GM12878 (cell line): ENCODE measurements around the gene LDLRAD4. TPM values are rescaled to one million over a fixed set of nuclear protein-coding genes. Genes with fewer than 3 reads are reported as not detected.

Experiments
- ATAC-seq: fragments of 200-7000 bp; cut with Tn5 transposase; 3 replicates; pipeline ENCODE4 v1.9.1; 2020; ENCODE audit warnings: mild to moderate bottlenecking, moderate library complexity
- BruUV-seq: library from RNA; stranded (reverse); fragments of 400-500 nt; replicated peaks from 2 replicates; lab custom pipeline; 2021; lab: Mats Ljungman, UMichigan
- CTCF ChIA-PET: fragments of 300-600 bp; sonication (Branson Sonifier 250); formaldehyde crosslinking; extraction: SDS; loops from one replicate; lab custom pipeline; 2021; ENCODE audit warnings: inconsistent platforms; lab: Yijun Ruan, JAX
- POLR2A ChIA-PET: fragments of 350-600 bp; formaldehyde crosslinking; extraction: SDS; loops from one replicate; lab custom pipeline; 2021; ENCODE audit warnings: inconsistent platforms; lab: Charles Lee
- RAD21 ChIA-PET: fragments of 300-600 bp; sonication (Branson Sonifier 250); formaldehyde crosslinking; loops from one replicate; lab custom pipeline; 2023; ENCODE audit warnings: antibody characterized with exemption; ENCODE audit not compliant: unreplicated experiment; lab: Charles Lee
- SMC1A ChIA-PET: fragments of 300-600 bp; sonication (Branson Sonifier 250); formaldehyde crosslinking; loops from one replicate; lab custom pipeline; 2023; ENCODE audit not compliant: unreplicated experiment, uncharacterized antibody; lab: Charles Lee
- DNase-seq: peaks from one replicate; pipeline ENCODE4 v3.0.0-alpha.2; 2011; ENCODE audit warnings: low read depth, low spot score
- FAIRE-seq: peaks from 3 replicates; lab custom pipeline; 2011; peaks lifted over from hg19 to GRCh38; lab: Jason Lieb, UNC
- H2AFZ ChIP-seq: 2 replicates; pipeline ENCODE4 v1.6.0; 2011; ENCODE audit warnings: low read depth, low read length, control low read depth; ENCODE audit not compliant: control insufficient read depth
- H3K27ac ChIP-seq: 2 replicates; pipeline ENCODE4 v1.5.1; 2011; ENCODE audit warnings: control low read depth; ENCODE audit not compliant: control insufficient read depth, insufficient read depth
- H3K27me3 ChIP-seq, 2 experiments: replicated peaks in 1 of 2; 2 replicates each; pipeline versions ENCODE4 v1.6.0 to v1.6.1; 2011; ENCODE audit warnings: low read length in 1 of 2; ENCODE audit not compliant: control insufficient read depth in 2 of 2, insufficient read depth in 2 of 2
- H3K36me3 ChIP-seq, 2 experiments: 2 replicates each; pipeline ENCODE4 v1.5.1; 2011; ENCODE audit warnings: low read length in 1 of 2; ENCODE audit not compliant: control insufficient read depth in 2 of 2, insufficient read depth in 2 of 2
- H3K4me1 ChIP-seq: 2 replicates; pipeline ENCODE4 v1.6.1; 2011; ENCODE audit warnings: mild to moderate bottlenecking, low read length, moderate library complexity, mixed read lengths; ENCODE audit not compliant: control insufficient read depth, insufficient read depth
- H3K4me2 ChIP-seq: 2 replicates; pipeline ENCODE4 v1.6.0; 2011; ENCODE audit warnings: control low read depth; ENCODE audit not compliant: control insufficient read depth, insufficient read depth
- H3K4me3 ChIP-seq: fragments of 200-600 bp; sonication (generic); 2 replicates; pipeline ENCODE4 v1.5.1; 2016
- H3K79me2 ChIP-seq: 2 replicates; pipeline ENCODE4 v1.6.0; 2011; ENCODE audit warnings: low read length; ENCODE audit not compliant: control insufficient read depth, insufficient read depth
- H3K9ac ChIP-seq: 2 replicates; pipeline ENCODE4 v1.8.0; 2011; ENCODE audit warnings: low read length, control low read depth, mixed read lengths; ENCODE audit not compliant: control insufficient read depth, insufficient read depth
- H3K9me3 ChIP-seq: replicated peaks from 3 replicates; pipeline ENCODE4 v1.5.1; 2011; ENCODE audit warnings: mild to moderate bottlenecking, low read length; ENCODE audit not compliant: control insufficient read depth, insufficient read depth
- H4K20me1 ChIP-seq: 2 replicates; pipeline ENCODE4 v1.6.0; 2011; ENCODE audit not compliant: control insufficient read depth, insufficient read depth
- BRCA1 ChIP-seq: IDR thresholded peaks from 2 replicates; pipeline ENCODE4 v1.6.1; 2011; ENCODE audit warnings: low read depth, low read length, improper control_type of control experiment
- CHD1 ChIP-seq: IDR thresholded peaks from 2 replicates; pipeline ENCODE4 v1.6.1; 2012; ENCODE audit warnings: low read depth, low read length, improper control_type of control experiment
- ESRRA ChIP-seq: IDR thresholded peaks from 2 replicates; pipeline ENCODE4 v1.6.1; 2012; ENCODE audit warnings: mild to moderate bottlenecking, low read length, improper control_type of control experiment
- GABPA ChIP-seq: IDR thresholded peaks from 2 replicates; pipeline ENCODE4 v1.6.1; 2014; ENCODE audit warnings: antibody characterized with exemption, low read depth, mild to moderate bottlenecking, inconsistent platforms
- HDAC2 ChIP-seq: fragments of 200-600 bp; sonication (generic); IDR thresholded peaks from 2 replicates; pipeline ENCODE4 v1.6.1; 2017
- MEF2B ChIP-seq: fragments of 450-650 bp; IDR thresholded peaks from 2 replicates; pipeline ENCODE4 v1.6.1; 2018; ENCODE audit warnings: mild to moderate bottlenecking, moderate library complexity; ENCODE audit not compliant: partially characterized antibody, poor library complexity, severe bottlenecking
- MYB ChIP-seq: fragments of 150-350 bp; IDR thresholded peaks from 2 replicates; pipeline ENCODE4 v1.6.1; 2014; ENCODE audit warnings: mild to moderate bottlenecking, low read depth, low read length, borderline replicate concordance
- MYC ChIP-seq: IDR thresholded peaks from 2 replicates; pipeline ENCODE4 v1.6.1; 2011; ENCODE audit warnings: mild to moderate bottlenecking, low read length, moderate library complexity, inconsistent platforms; ENCODE audit not compliant: insufficient read depth, insufficient replicate concordance, insufficient read length, severe bottlenecking
- POU2F2 ChIP-seq: IDR thresholded peaks from 3 replicates; pipeline ENCODE4 v1.6.1; 2011; ENCODE audit warnings: low read depth, mild to moderate bottlenecking, low read length, borderline replicate concordance
- SMAD5 ChIP-seq: IDR thresholded peaks from 2 replicates; pipeline ENCODE4 v1.6.1; 2016; ENCODE audit warnings: antibody characterized with exemption, low read depth
- SMARCA5 ChIP-seq: fragments of 450-650 bp; IDR thresholded peaks from 2 replicates; pipeline ENCODE4 v1.6.1; 2017; ENCODE audit warnings: mild to moderate bottlenecking
- SP1 ChIP-seq: IDR thresholded peaks from one replicate; pipeline ENCODE4 v1.6.1; 2011; ENCODE audit warnings: low read depth, low read length
- TARDBP ChIP-seq: IDR thresholded peaks from 2 replicates; pipeline ENCODE4 v1.6.1; 2016; ENCODE audit warnings: borderline replicate concordance
- YBX1 ChIP-seq: fragments of 450-650 bp; IDR thresholded peaks from 2 replicates; pipeline ENCODE4 v1.6.1; 2016; ENCODE audit warnings: antibody characterized with exemption
- ZBED1 ChIP-seq: IDR thresholded peaks from 2 replicates; pipeline ENCODE4 v1.6.1; 2016; ENCODE audit warnings: borderline replicate concordance
- ZNF274 ChIP-seq: IDR thresholded peaks from one replicate; pipeline ENCODE4 v1.8.0; 2011; ENCODE audit not compliant: insufficient read length, insufficient read depth
- WGBS: methylation state at CpG from one replicate; pipeline ENCODE4 v1.1.6; 2016; ENCODE audit warnings: low lambda C conversion rate; ENCODE audit not compliant: insufficient replicate concordance, insufficient coverage; ENCODE audit errors: missing lambda C conversion rate; 5-methylcytosine and 5-hydroxymethylcytosine counted together
- in situ Hi-C: fragments of 300-500 bp; cut with MboI; formaldehyde crosslinking; loops from 9 replicates; pipeline ENCODE4 v1.14.3; 2018; ENCODE audit warnings: mixed read lengths
- intact Hi-C: fragments of 100-400 bp; cut with micrococcal nuclease; formaldehyde crosslinking; loops from one replicate; pipeline ENCODE4 v1.14.2; 2022; ENCODE audit not compliant: unreplicated experiment
- polyA plus RNA-seq, 11 experiments: library from polyadenylated mRNA; depleted of rRNA in 4 of 11; unstranded in 6 of 11; stranded (reverse) in 5 of 11; fragments of >200 nt; fragmentation: Nextera tagmentation in 4 of 11; fragmentation: Illumina TruSeq in 1 of 11; extraction: Ambion mirVana in 4 of 11; extraction: Trizol in 1 of 11; gene quantifications; 1 replicate in 1 of 11; 2 replicates in 10 of 11; pipeline versions ENCODE4 v1.2.1 to v1.2.3, GENCODE V29; 2011 to 2016; ENCODE audit warnings: inconsistent platforms in 2 of 11, missing spikeins in 2 of 11, low read depth in 1 of 11
- total RNA-seq, 4 experiments: library from RNA; depleted of rRNA in 3 of 4; stranded (reverse); fragments of >200 nt in 3 of 4; fragmentation: Illumina TruSeq in 1 of 4; extraction: Trizol in 1 of 4; gene quantifications; 2 replicates each; pipeline versions ENCODE4 v1.2.1 to v1.2.3, GENCODE V29; 2013 to 2021
- TF ChIP-seq, protein P1 (sequence below): fragments of 450-650 bp; IDR thresholded peaks from 2 replicates; pipeline ENCODE4 v1.6.1; 2017; ENCODE audit warnings: mild to moderate bottlenecking, low read depth, inconsistent platforms; ENCODE audit not compliant: poor library complexity, severe bottlenecking
- TF ChIP-seq, protein P2 (sequence below): IDR thresholded peaks from 2 replicates; pipeline ENCODE4 v1.6.1; 2011; ENCODE audit warnings: borderline replicate concordance, low read depth, mild to moderate bottlenecking, moderate library complexity, low read length; ENCODE audit not compliant: insufficient read depth, poor library complexity, severe bottlenecking
- TF ChIP-seq, protein P3 (sequence below): fragments of 450-650 bp; IDR thresholded peaks from 2 replicates; pipeline ENCODE4 v1.6.1; 2016; ENCODE audit warnings: mild to moderate bottlenecking

The LDLRAD4 gene
- total and polyA plus RNA-seq, 10 of the 15 experiments (the other 5 are each of a cell fraction or from before 2014, with no cell fraction given): 2.7 to 16.8 (median 11.2) TPM

DNA sequence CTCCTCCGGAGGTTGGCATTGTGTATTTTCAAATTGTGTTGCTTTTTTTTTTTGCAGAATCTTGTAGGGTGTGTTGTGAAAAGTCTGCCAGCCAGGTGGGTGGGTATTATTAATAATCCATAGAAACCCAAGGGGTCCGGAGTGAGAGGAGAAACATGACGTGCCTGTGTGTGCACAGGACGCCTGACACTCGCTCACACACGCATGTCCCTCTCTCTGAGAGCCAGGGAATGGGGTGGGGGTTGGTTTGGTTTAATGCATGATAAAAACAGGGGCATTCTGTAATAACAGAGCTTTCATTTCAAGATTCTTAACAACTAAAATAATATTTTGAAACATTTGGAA lies 283.0 kb downstream of the LDLRAD4 start:
- Histone ChIP-seq H4K20me1 (no peaks in the 10 kb centered on the region), H3K27me3 (peaks cover 0 to 5% of the 10 kb centered on the region in 2 experiments; a peak in 2 of 4 replicates), H3K9ac (no peak overlapping the region), H3K9me3 (no peaks in the 10 kb centered on the region; the same call in 2 of the 3 replicates), H3K4me3 (no peak overlapping the region), H3K36me3 (no peaks in the 10 kb centered on the region), H3K4me2 (peak overlapping the region; percentile 65), H3K4me1 (peaks cover 12% of the 10 kb centered on the region), H3K79me2 (no peaks in the 10 kb centered on the region), H3K27ac (no peak overlapping the region), H2AFZ (no peak overlapping the region)
- POLR2A ChIA-PET: no interaction called here
- BruUV-seq: no TSS peak
- no peak for FAIRE-seq
- in situ Hi-C loops (no loop called here), intact Hi-C loops (no loop called here)
- 5% methylated on average over 6 of the region's 6 CpGs for WGBS
- CTCF ChIA-PET: interaction anchor here (0.8 to 1.7 kb wide), 6 partner anchors 10 to 312 kb away, joined by 3 to 9 read pairs (median 4); partner anchors contain the start of gene LDLRAD4
- no peak for ATAC-seq
- RAD21 ChIA-PET: interaction anchor here (0.9 to 1.7 kb wide), 5 partner anchors 10 to 342 kb away, joined by 3 to 13 read pairs (median 3); no protein-coding TSS in a partner anchor
- TF ChIP-seq HDAC2: no peak
- no peak for TF ChIP-seq BRCA1
- TF ChIP-seq SMARCA5: no peak
- TF ChIP-seq SMAD5: no peak
- TF ChIP-seq MYB: no peak
- no peak for TF ChIP-seq GABPA
- no peak for TF ChIP-seq MEF2B
- TF ChIP-seq POU2F2: no peak
- TF ChIP-seq, protein P1, sequence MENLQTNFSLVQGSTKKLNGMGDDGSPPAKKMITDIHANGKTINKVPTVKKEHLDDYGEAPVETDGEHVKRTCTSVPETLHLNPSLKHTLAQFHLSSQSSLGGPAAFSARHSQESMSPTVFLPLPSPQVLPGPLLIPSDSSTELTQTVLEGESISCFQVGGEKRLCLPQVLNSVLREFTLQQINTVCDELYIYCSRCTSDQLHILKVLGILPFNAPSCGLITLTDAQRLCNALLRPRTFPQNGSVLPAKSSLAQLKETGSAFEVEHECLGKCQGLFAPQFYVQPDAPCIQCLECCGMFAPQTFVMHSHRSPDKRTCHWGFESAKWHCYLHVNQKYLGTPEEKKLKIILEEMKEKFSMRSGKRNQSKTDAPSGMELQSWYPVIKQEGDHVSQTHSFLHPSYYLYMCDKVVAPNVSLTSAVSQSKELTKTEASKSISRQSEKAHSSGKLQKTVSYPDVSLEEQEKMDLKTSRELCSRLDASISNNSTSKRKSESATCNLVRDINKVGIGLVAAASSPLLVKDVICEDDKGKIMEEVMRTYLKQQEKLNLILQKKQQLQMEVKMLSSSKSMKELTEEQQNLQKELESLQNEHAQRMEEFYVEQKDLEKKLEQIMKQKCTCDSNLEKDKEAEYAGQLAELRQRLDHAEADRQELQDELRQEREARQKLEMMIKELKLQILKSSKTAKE: no peak
- TF ChIP-seq SP1: no peak
- no peak for TF ChIP-seq ZNF274
- no peak for TF ChIP-seq ESRRA
- TF ChIP-seq TARDBP: no peak
- no peak for TF ChIP-seq MYC
- no peak for TF ChIP-seq ZBED1
- TF ChIP-seq CHD1: no peak
- TF ChIP-seq, protein P2, sequence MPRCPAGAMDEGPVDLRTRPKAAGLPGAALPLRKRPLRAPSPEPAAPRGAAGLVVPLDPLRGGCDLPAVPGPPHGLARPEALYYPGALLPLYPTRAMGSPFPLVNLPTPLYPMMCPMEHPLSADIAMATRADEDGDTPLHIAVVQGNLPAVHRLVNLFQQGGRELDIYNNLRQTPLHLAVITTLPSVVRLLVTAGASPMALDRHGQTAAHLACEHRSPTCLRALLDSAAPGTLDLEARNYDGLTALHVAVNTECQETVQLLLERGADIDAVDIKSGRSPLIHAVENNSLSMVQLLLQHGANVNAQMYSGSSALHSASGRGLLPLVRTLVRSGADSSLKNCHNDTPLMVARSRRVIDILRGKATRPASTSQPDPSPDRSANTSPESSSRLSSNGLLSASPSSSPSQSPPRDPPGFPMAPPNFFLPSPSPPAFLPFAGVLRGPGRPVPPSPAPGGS: no peak
- TF ChIP-seq, protein P3, sequence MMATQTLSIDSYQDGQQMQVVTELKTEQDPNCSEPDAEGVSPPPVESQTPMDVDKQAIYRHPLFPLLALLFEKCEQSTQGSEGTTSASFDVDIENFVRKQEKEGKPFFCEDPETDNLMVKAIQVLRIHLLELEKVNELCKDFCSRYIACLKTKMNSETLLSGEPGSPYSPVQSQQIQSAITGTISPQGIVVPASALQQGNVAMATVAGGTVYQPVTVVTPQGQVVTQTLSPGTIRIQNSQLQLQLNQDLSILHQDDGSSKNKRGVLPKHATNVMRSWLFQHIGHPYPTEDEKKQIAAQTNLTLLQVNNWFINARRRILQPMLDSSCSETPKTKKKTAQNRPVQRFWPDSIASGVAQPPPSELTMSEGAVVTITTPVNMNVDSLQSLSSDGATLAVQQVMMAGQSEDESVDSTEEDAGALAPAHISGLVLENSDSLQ: no peak
- no peak for TF ChIP-seq YBX1
- no peak for DNase-seq
- SMC1A ChIA-PET: interaction anchor here (0.7 to 1.6 kb wide), 5 partner anchors 11 to 342 kb away, joined by 3 to 10 read pairs (median 4); no protein-coding TSS in a partner anchor
